ENCODE measurements around the gene RBCK1.

DNA sequence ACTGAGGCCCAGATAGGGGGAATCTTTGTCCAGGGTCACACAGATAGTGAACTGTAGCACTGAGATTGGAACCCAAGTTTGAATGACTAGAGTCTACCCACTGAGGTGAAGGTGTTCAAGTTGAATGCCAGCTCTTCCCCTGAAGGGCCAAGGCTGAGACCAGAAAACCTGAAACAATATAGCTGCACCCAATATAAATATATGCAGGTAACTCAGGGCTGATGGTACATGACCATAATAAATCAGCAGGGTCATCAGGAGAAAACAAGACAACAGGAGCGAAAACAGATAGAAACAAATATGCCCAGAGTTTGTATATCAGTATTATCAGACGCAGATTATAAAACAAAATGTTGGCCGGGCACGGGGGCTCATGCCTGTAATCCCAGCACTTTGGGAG is 4.0 kb upstream of the RBCK1 start:
- TF ChIP-seq CTCF (conservative IDR thresholded peaks at IDR 0.05; ENCODE audit: low read depth, low read length), result no peak
- no peak for TF ChIP-seq EZH2 (IDR thresholded peaks at IDR 0.05; ENCODE audit: low read length, unreplicated experiment)
